K562 (cell line): ENCODE measurements around the gene COL25A1. TPM values are rescaled to one million over a fixed set of nuclear protein-coding genes. Genes with fewer than 3 reads are reported as not detected.

Experiments used
- ATAC-seq: fragments of 200-7000 bp; cut with Tn5 transposase; 3 replicates; pipeline ENCODE4 v1.9.1; 2020; ENCODE audit warnings: moderate library complexity
- BruUV-seq: library from RNA; stranded (reverse); fragments of 400-500 nt; replicated peaks from 2 replicates; lab custom pipeline; 2021; lab: Mats Ljungman, UMichigan
- CTCF ChIA-PET: fragments of 300-600 bp; formaldehyde crosslinking; extraction: SDS; loops from one replicate; lab custom pipeline; 2021; ENCODE audit warnings: low intra/inter-chr PET ratio; lab: Yijun Ruan, JAX
- POLR2A ChIA-PET: fragments of 300-600, 350-650 bp; sonication (Branson Sonifier 250); formaldehyde crosslinking; extraction: SDS; loops from one replicate; lab custom pipeline; 2021; ENCODE audit warnings: antibody characterized with exemption, inconsistent platforms; lab: Yijun Ruan, JAX
- DNase-seq, 4 experiments: peaks; one replicate each; pipeline versions ENCODE4 v3.0.0 to v3.0.0-alpha.2; 2011 to 2018; ENCODE audit warnings: low spot score in 3 of 4, mixed read lengths in 3 of 4; ENCODE audit errors: extremely low read depth in 1 of 4
- FAIRE-seq: peaks from 2 replicates; lab custom pipeline; 2011; peaks lifted over from hg19 to GRCh38; lab: Jason Lieb, UNC
- H2AFZ ChIP-seq: 2 replicates; pipeline ENCODE4 v1.6.0; 2011; ENCODE audit warnings: low read depth, low read length, control low read depth, inconsistent platforms
- H3K27ac ChIP-seq: fragments of 200-600 bp; 3 replicates; pipeline ENCODE4 v1.8.0; 2011; ENCODE audit warnings: low read depth, mild to moderate bottlenecking, control low read depth, inconsistent platforms, low read length, moderate library complexity, mixed read lengths; ENCODE audit errors: extremely low read depth
- H3K27me3 ChIP-seq, 2 experiments: fragments of 300-600 bp in 1 of 2; 2 replicates in 1 of 2; 3 replicates in 1 of 2; pipeline versions ENCODE4 v1.6.0 to v1.8.0; 2011; ENCODE audit warnings: inconsistent platforms in 2 of 2, low read length in 2 of 2, mild to moderate bottlenecking in 1 of 2, mixed read lengths in 1 of 2, moderate library complexity in 1 of 2; ENCODE audit not compliant: control insufficient read depth in 2 of 2, insufficient read depth in 2 of 2
- H3K36me3 ChIP-seq: fragments of 300-600 bp; 3 replicates; pipeline ENCODE4 v1.8.0; 2011; ENCODE audit warnings: mild to moderate bottlenecking, low read length, inconsistent platforms; ENCODE audit not compliant: control insufficient read depth, insufficient read depth
- H3K4me1 ChIP-seq, 2 experiments: fragments of 200-600 bp in 1 of 2; replicated peaks in 1 of 2; 2 replicates in 1 of 2; 3 replicates in 1 of 2; pipeline versions ENCODE4 v1.5.1 to v1.8.0; 2011; ENCODE audit warnings: inconsistent platforms in 2 of 2, low read length in 2 of 2, mild to moderate bottlenecking in 1 of 2, mixed read lengths in 1 of 2, moderate library complexity in 1 of 2; ENCODE audit not compliant: control insufficient read depth in 2 of 2, insufficient read depth in 2 of 2
- H3K4me2 ChIP-seq: 2 replicates; pipeline ENCODE4 v1.6.1; 2011; ENCODE audit warnings: low read length, control low read depth, inconsistent platforms, mixed read lengths; ENCODE audit not compliant: insufficient read depth
- H3K4me3 ChIP-seq: fragments of 200-600 bp; sonication (generic), shearing (Covaris generic); 2 replicates; pipeline ENCODE4 v1.5.1; 2016; ENCODE audit warnings: control low read depth, inconsistent platforms
- H3K79me2 ChIP-seq: fragments of 200-600 bp; 3 replicates; pipeline ENCODE4 v1.8.0; 2011; ENCODE audit warnings: low read length, inconsistent platforms; ENCODE audit not compliant: control insufficient read depth, insufficient read depth
- H3K9ac ChIP-seq, 2 experiments: 2 replicates each; pipeline versions ENCODE4 v1.6.0 to v1.6.1; 2011; ENCODE audit warnings: low read depth in 2 of 2, low read length in 2 of 2, control low read depth in 1 of 2, inconsistent platforms in 1 of 2, mild to moderate bottlenecking in 1 of 2, mixed read lengths in 1 of 2; ENCODE audit not compliant: insufficient read depth in 1 of 2
- H3K9me1 ChIP-seq: one replicate; pipeline ENCODE4 v1.6.0; 2011; ENCODE audit warnings: inconsistent platforms, mild to moderate bottlenecking, low read length, moderate library complexity; ENCODE audit not compliant: control insufficient read depth, insufficient read depth
- H3K9me3 ChIP-seq: replicated peaks from 2 replicates; pipeline ENCODE4 v1.5.1; 2011; ENCODE audit warnings: low read depth, low read length, inconsistent platforms; ENCODE audit not compliant: control insufficient read depth, insufficient read depth
- H4K20me1 ChIP-seq: replicated peaks from 2 replicates; pipeline ENCODE4 v1.6.1; 2011; ENCODE audit warnings: low read length, inconsistent platforms, mixed read lengths; ENCODE audit not compliant: control insufficient read depth, insufficient read depth
- ARID3A ChIP-seq: IDR thresholded peaks from 2 replicates; pipeline ENCODE4 v1.6.1; 2012; ENCODE audit warnings: low read depth, low read length, improper control_type of control experiment, borderline replicate concordance
- DLX4 ChIP-seq: fragments of 250-450 bp; sonication (Bioruptor Pico); IDR thresholded peaks from 2 replicates; pipeline ENCODE4 v1.6.1; 2021; ENCODE audit warnings: mild to moderate bottlenecking
- FOXO4 ChIP-seq: fragments of 450-650 bp; formaldehyde crosslinking; IDR thresholded peaks from 2 replicates; pipeline ENCODE4 v1.4.0; 2020; ENCODE audit warnings: mild to moderate bottlenecking, moderate library complexity
- NKRF ChIP-seq: fragments of 450-650 bp; IDR thresholded peaks from 2 replicates; pipeline ENCODE4 v1.6.1; 2016; ENCODE audit warnings: borderline replicate concordance
- NR2C2 ChIP-seq, 2 experiments: fragments of 200-800 bp in 1 of 2; sonication (Bioruptor generic) in 1 of 2; sonication (generic) in 1 of 2; formaldehyde crosslinking in 1 of 2; IDR thresholded peaks; 2 replicates each; pipeline versions ENCODE4 v1.6.1 to v1.8.0; 2016 to 2022; ENCODE audit warnings: mild to moderate bottlenecking in 1 of 2, missing compliant biosample characterization in 1 of 2, missing genetic modification characterization in 1 of 2, missing genetic modification reagents in 1 of 2
- PYGO2 ChIP-seq: fragments of 450-650 bp; IDR thresholded peaks from 2 replicates; pipeline ENCODE4 v1.6.1; 2016; ENCODE audit warnings: mild to moderate bottlenecking, missing genetic modification characterization, moderate library complexity, missing compliant biosample characterization
- RAD21 ChIP-seq, 2 experiments: fragments of 250-450 bp in 1 of 2; fragments of 450-650 bp in 1 of 2; sonication (Bioruptor Pico) in 1 of 2; formaldehyde crosslinking in 1 of 2; IDR thresholded peaks in 1 of 2; conservative IDR thresholded peaks in 1 of 2; 2 replicates each; pipeline versions ENCODE4 v1.4.0 to v1.8.0; 2020 to 2022; ENCODE audit warnings: mild to moderate bottlenecking in 2 of 2, moderate library complexity in 1 of 2
- SMC3 ChIP-seq: conservative IDR thresholded peaks from 2 replicates; pipeline ENCODE4 v1.6.1; 2011; ENCODE audit warnings: low read depth, low read length, improper control_type of control experiment; ENCODE audit not compliant: insufficient read depth
- TGIF2 ChIP-seq: sonication (generic); formaldehyde crosslinking; IDR thresholded peaks from 2 replicates; pipeline ENCODE4 v1.8.1; 2022; ENCODE audit warnings: mild to moderate bottlenecking, missing genetic modification reagents, moderate library complexity
- TOE1 ChIP-seq, 2 experiments: fragments of 450-650 bp in 1 of 2; sonication (generic) in 1 of 2; formaldehyde crosslinking in 1 of 2; IDR thresholded peaks; 2 replicates each; pipeline versions ENCODE4 v1.7.1 to v1.8.0; 2016 to 2022; ENCODE audit warnings: borderline replicate concordance in 2 of 2, mild to moderate bottlenecking in 2 of 2, antibody characterized with exemption in 1 of 2, inconsistent platforms in 1 of 2, low read depth in 1 of 2, missing genetic modification reagents in 1 of 2, moderate library complexity in 1 of 2
- TSC22D4 ChIP-seq: fragments of 450-650 bp; IDR thresholded peaks from 2 replicates; pipeline ENCODE4 v1.6.1; 2016; ENCODE audit warnings: missing genetic modification characterization, missing biosample characterization, control low read depth
- YBX1 ChIP-seq: fragments of 450-650 bp; IDR thresholded peaks from 2 replicates; pipeline ENCODE4 v1.7.1; 2016; ENCODE audit warnings: mild to moderate bottlenecking
- ZNF143 ChIP-seq: sonication (generic); formaldehyde crosslinking; IDR thresholded peaks from 2 replicates; pipeline ENCODE4 v1.9.0; 2022; ENCODE audit warnings: mild to moderate bottlenecking, missing genetic modification reagents
- ZNF212 ChIP-seq: fragments of 450-650 bp; formaldehyde crosslinking; IDR thresholded peaks from 2 replicates; pipeline ENCODE4 v1.4.0; 2020; ENCODE audit warnings: mild to moderate bottlenecking
- ZNF217 ChIP-seq: sonication (generic); formaldehyde crosslinking; IDR thresholded peaks from 2 replicates; pipeline ENCODE4 v1.8.0; 2022; ENCODE audit warnings: mild to moderate bottlenecking, missing genetic modification reagents
- ZNF586 ChIP-seq: fragments of 450-650 bp; formaldehyde crosslinking; conservative IDR thresholded peaks from 2 replicates; pipeline ENCODE4 v1.4.0; 2020; ENCODE audit warnings: mild to moderate bottlenecking, moderate library complexity
- ZNF778 ChIP-seq: fragments of 450-650 bp; formaldehyde crosslinking; IDR thresholded peaks from 2 replicates; pipeline ENCODE4 v1.4.0; 2020; ENCODE audit warnings: mild to moderate bottlenecking, moderate library complexity
- WGBS: fragments of 100-300 bp; shearing (Covaris generic); methylation state at CpG from one replicate; pipeline ENCODE4 v1.1.6; 2016; ENCODE audit warnings: low coverage, mixed read lengths; ENCODE audit not compliant: insufficient coverage; ENCODE audit errors: missing lambda C conversion rate; 5-methylcytosine and 5-hydroxymethylcytosine counted together
- in situ Hi-C: fragments of 300-500 bp; cut with MboI; formaldehyde crosslinking; loops from 4 replicates; pipeline ENCODE4 v1.15.0; 2018; ENCODE audit warnings: inconsistent platforms, mixed read lengths
- intact Hi-C: fragments of 100-400 bp; cut with micrococcal nuclease; formaldehyde crosslinking; loops from 2 replicates; pipeline ENCODE4 v1.14.2; 2022
- polyA plus RNA-seq, 8 experiments: library from polyadenylated mRNA; depleted of rRNA in 4 of 8; stranded (reverse) in 5 of 8; unstranded in 3 of 8; fragments of >200 nt; fragmentation: Nextera tagmentation in 2 of 8; fragmentation: Illumina TruSeq in 1 of 8; extraction: Ambion mirVana in 2 of 8; extraction: Trizol in 1 of 8; gene quantifications; 2 replicates each; pipeline versions ENCODE4 v1.2.1 to v1.2.3, GENCODE V29; 2011 to 2014; ENCODE audit warnings: inconsistent platforms in 1 of 8, missing spikeins in 1 of 8
- total RNA-seq, 7 experiments: library from RNA; depleted of rRNA in 6 of 7; stranded (reverse); fragments of >200 nt in 6 of 7; fragmentation: Illumina TruSeq in 2 of 7; extraction: Trizol in 2 of 7; gene quantifications; 2 replicates each; pipeline versions ENCODE4 v1.2.1 to v1.2.3, GENCODE V29; 2011 to 2021; ENCODE audit warnings: low replicate concordance in 1 of 7

The COL25A1 gene
- total and polyA plus RNA-seq, 9 of the 15 experiments (the other 6 are each of a cell fraction or from before 2014, with no cell fraction given), result 0.03 to 0.62 (median 0.27) TPM

GRCh38 chr4:108965016-108965415, 337.4 kb downstream of the COL25A1 start:
- no peak overlapping the region for H3K4me2 ChIP-seq
- intact Hi-C loops, result no loop called here
- ATAC-seq, result no peak
- DNase-seq, result no peak
- in situ Hi-C loops, result no loop called here
- CTCF ChIA-PET, result no interaction called here
- POLR2A ChIA-PET, result no interaction called here
- H3K27me3 ChIP-seq, result no peaks in the 10 kb centered on the region
- H3K27ac ChIP-seq, result no peak overlapping the region
- no peaks in the 10 kb centered on the region for H3K79me2 ChIP-seq
- H2AFZ ChIP-seq, result no peak overlapping the region
- no peaks in the 10 kb centered on the region for H3K9me1 ChIP-seq
- H3K9ac ChIP-seq, result no peak overlapping the region
- no peaks in the 10 kb centered on the region for H3K36me3 ChIP-seq
- 10% methylated on average over 2 of the region's 2 CpGs for WGBS
- BruUV-seq, result no TSS peak
- H3K4me3 ChIP-seq, result no peak overlapping the region
- no peak for FAIRE-seq
- no peaks in the 10 kb centered on the region for H4K20me1 ChIP-seq
- no peaks in the 10 kb centered on the region; a peak in 1 of 5 replicates for H3K4me1 ChIP-seq
- no peaks in the 10 kb centered on the region for H3K9me3 ChIP-seq
- TF ChIP-seq FOXO4 (CRISPR knock-in tag), result no peak
- TF ChIP-seq NR2C2 (CRISPR knock-in tag; IDR thresholded peaks at IDR 0.05), result no peak
- no peak for TF ChIP-seq NR2C2 (tag; IDR thresholded peaks at IDR 0.05)
- no peak for TF ChIP-seq RAD21 (CRISPR knock-in tag; conservative IDR thresholded peaks at IDR 0.05 in 1 of 2, IDR thresholded peaks at IDR 0.05 in 1 of 2)
- TF ChIP-seq YBX1, result no peak
- no peak for TF ChIP-seq ZNF217 (CRISPR knock-in tag)
- TF ChIP-seq ZNF778 (CRISPR knock-in tag), result no peak
- no peak for TF ChIP-seq ZNF143 (CRISPR knock-in tag)
- no peak for TF ChIP-seq ARID3A
- no peak for TF ChIP-seq TSC22D4 (tag)
- TF ChIP-seq ZNF212 (CRISPR knock-in tag), result no peak
- TF ChIP-seq NKRF, result no peak
- no peak for TF ChIP-seq TOE1 (IDR thresholded peaks at IDR 0.05; ENCODE audit: borderline replicate concordance)
- no peak for TF ChIP-seq TOE1 (CRISPR knock-in tag; IDR thresholded peaks at IDR 0.05; ENCODE audit: borderline replicate concordance, low read depth)
- no peak for TF ChIP-seq ZNF586 (CRISPR knock-in tag)
- TF ChIP-seq PYGO2 (tag), result no peak
- no peak for TF ChIP-seq SMC3
- TF ChIP-seq DLX4, result no peak
- TF ChIP-seq TGIF2, result no peak
